T-helper 9 cell (primary cell): ENCODE data around the gene CUL1.

ENCODE experiments used
- DNase-seq: peaks from one replicate; pipeline ENCODE4 v3.0.0-alpha.2; 2020

Gene CUL1

DNA sequence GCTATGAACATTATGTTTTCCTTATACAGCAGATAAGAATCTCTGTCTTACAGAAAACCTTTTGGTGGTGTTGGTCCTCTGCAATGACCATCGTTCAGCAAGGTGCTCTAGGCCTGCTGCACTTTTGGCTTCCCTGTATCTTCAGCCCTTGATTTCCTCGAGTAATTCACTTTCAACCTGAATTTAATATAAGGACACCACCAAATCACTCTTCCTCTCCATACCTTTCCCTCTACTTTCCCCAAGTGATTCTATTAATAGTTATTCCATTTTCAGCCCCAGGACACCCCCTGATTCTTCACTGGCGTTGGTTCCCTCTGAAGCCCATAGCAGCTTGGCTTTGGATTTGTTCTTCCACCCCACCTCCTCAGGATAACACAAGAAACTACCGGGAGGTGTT, 113.2 kb downstream of the CUL1 start:
- no peak for DNase-seq

DNA sequence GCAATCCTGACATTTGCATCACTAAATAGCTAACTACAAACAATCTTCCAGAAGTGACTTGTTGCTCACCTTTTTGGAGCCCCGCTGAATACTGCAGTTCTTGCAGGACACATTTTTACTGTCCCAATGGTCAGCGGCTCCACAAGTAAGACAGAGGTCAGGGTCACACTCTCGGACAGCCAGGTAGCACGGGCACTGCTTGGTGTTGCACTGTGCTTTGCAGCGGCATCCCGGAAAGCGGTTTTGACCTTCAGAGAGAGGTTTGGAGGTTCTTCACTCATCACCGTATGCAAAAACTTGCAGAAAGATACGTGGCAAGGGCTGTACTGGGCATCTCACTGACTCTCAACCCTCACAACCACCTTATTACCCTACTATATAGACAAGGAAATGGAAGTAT, 115.2 kb downstream of the CUL1 start:
- DNase-seq, result no peak

DNA sequence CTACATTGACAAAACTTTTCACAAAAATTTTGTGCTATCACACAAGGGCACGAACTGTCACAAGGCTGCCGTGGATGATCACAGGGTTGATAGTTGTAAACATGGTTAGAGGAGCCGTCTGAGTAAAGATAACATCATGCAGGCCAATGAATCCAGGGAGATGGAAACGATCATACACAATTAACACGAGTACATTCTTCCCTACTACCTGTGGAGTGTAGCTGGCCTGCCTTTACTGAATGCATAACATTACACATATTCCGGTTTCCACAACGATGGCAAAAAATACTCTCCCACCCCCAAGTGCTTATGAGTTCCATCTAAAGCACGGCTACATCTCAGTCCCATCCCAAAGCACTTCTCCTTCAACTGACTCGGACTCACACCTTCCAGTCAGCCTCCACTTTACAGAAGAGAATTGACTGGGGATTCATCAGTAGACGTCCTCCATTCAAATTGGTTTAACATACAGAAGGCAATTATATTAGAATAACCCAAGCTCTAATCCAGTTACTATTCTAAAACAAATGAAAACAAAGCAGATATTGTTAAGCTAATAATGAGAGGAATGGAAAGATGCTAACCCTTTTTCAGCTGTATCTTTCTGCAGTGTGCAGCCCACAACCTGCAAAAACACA, 116.3 kb downstream of the CUL1 start:
- DNase-seq, result no peak

DNA sequence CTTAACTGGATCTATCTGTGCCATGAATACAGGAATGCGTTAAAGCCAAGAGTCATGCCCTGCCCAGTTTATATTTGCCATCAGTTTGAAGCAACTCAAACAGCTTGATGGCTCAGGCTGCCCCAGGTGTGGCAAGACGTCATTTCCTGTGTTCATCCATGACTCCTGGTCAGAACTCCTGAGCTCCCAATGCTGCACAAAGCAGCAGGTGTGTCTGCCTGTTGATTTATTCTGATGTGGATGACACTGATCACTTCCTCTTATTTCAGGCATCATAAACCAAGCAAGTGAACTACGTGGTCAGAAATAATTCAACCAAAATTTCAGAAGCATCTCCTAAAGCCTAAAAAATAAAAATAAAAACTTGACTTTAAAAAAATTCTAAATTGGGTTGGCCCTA, 116.9 kb downstream of the CUL1 start:
- DNase-seq, result no peak

DNA sequence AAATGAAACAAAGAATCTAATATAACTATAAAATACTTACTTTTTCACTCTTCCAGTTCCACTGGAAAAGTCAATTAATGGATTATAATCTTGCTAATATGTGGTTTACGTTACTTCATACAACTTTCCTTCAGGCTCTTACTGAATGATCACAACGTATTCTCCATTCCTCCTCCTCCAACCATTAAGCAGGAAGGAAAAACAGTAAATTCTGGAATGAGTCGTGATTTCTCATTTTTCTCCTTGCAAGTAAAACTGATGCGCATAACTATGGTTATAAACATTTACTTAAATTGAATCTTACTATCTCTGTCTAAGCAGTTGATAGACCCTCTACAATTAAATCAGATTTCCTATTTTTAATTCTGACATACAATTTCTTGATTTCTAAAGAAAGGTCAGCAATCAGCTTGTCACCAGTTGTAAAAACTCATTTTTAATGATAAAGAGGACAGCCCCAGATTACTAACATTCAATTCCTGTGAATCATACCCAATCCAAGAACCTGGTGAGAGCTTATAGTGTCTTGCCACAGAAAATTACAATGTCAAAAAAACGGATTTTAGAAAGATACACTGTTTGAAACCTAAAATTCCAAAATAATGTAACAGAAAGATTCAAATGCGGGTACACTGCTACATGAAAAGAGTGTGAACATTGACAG, 121.1 kb downstream of the CUL1 start:
- no peak for DNase-seq

DNA sequence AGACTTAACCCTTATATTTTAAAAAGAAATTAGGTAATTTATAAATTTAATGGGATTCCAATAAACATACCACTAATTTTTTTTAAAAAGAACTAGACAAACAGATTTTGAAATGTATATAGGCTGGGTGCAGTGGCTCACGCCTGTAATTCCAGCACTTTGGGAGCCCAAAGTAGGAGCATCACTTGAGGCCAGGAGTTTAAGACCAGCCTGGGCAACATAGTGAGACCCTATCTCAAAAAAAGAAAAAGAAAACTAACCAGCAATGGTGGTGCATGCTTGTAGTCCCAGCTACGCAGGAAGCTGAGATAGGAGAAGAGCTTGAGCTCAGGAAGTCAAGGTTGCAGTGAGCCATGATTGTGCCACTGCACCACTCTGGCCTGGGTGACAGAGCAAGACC, 122.7 kb downstream of the CUL1 start:
- no peak for DNase-seq

DNA sequence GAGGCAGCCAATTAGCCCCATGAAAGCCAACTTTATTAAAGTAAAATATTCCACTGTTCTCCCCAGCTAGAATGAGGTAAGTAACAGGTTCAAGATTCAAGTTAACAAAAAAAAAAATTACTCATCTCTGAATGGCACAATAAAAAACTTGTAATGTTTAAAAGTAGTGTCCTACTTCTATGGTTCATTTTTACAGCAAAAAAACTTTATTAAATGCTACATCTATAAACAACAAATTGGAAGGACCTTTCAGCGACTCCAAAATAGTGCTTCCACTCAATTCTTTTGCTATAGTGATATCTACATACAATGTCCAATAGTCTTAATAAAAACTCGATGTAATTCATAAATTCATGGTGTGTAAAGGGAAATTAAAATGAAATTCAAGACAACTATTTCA, 126.2 kb downstream of the CUL1 start:
- no peak for DNase-seq

DNA sequence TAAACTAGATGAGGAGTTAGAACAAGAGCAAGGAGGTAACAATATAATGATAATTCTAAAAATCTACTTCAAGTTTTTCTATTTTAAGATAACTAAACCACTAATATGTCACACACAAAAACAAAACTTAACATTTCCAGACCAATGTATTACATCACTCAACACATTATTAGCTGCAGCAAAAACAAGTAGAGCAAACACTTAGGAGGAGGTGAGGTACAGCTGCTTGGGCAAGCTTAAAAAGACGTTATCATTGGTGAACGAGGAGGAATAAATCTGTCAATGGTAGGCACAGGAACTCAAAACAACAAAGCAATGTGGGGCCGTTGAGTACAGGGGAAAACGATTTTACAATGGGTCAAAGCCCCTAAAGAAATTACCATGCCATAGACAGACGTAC, 126.6 kb downstream of the CUL1 start:
- no peak for DNase-seq

DNA sequence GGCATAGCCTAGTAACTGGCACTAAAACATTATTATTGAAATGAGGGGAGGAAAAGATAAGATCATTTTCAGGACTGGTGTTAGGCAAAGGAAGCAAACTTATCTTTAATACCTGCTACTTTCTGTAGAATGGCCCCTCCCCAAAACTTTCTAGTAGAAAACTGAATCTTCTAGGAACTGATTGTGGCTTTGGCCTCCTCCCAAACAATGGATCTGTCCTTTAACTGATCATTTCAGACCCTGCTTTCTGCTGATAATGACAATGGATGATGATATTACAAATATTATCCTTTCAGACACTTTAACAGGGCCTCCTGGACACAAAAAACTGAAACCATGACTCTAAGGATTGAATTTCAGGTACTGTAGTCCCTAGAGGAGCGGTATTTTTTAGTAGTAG, 130.3 kb downstream of the CUL1 start:
- DNase-seq, result no peak

DNA sequence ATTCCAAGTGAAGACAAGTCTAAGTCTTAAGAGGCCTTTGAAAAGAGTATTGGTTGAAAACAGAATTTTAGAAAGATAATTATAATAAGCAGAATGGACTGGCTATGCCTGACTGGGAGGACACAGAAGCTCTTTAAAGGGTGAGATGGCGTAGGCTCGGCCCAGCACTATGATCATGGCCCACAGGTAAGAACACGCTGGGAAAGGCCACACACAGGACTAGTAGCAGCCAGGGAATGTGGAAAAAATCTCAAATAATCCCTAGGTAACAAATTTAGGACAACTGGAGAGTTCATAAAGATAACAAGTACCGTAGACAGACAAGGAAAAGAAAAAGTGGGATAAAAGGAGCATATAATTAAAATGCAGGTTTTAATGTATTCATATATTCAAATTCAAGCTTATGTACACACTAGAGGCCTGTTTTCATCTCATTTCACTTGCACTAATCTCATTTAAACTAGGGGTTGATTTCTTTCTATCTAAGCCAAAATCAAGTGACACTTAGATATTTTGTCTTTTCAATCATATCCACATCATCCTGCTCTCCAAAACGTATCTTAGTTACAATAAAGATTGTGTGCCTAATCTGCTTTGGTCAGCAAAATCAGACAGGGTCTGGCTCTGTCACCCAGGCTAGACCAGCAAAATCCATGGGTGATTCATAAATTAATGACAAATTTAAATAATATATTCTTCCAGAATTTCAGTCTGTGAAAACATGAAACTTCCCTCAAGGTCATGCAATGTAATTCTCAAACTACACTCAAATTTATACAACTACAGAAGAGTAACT, 132.4 kb downstream of the CUL1 start:
- DNase-seq, result no peak

DNA sequence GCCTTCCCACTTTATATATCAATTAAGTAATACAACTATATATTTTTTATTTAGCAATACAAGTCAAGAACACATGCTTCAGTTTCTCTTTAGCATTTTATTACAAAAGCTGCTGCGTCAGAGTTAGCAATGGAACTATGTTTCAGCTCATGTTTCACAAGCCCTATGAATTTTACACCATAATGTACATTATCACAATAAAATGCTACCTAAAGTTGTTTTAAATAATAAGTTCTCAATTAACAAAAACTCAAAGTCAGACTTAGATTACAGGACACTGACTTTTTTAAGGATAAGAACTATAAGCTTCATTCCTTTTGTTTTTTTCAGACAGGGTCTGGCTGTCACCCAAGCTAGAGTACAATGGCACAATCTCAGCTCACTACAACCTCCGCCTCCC, 133.1 kb downstream of the CUL1 start:
- DNase-seq, result no peak

DNA sequence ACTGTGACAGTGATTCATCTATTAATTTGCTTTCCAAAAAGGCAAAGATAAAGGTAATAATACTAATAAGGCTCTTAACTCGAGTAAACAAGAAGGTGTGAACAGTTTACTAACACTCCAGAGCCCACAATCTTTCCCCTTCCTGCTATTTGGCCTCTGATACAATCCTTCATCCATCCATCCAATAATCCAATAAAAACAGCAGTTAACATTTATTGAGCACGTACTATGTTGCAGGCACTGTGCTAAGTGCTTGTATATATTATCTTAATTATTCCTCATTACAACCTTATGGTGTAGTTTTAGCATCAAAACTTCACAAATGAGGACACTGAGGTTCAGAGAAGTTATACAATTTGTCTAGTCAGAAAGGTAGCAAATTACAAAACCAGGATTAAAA, 135.9 kb downstream of the CUL1 start:
- DNase-seq, result no peak

DNA sequence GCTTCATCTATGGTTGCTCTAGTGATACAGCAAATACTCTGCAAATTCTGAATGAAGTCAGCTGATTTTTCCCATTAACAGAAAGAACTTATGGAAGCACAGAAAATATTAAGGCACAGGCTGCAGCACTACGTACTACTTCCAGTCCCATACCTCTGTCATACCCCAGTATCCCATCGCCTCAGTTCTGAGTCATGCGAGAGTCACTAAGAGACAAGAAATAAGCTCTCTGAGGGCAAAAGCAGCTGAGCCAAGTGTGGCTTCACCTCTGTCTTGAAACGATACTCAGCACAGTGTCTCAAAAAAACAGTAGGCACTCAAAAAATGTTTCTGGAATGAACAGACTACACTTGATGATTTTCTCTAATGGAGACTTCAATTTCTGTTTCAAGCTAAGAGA, 137.2 kb downstream of the CUL1 start:
- no peak for DNase-seq

DNA sequence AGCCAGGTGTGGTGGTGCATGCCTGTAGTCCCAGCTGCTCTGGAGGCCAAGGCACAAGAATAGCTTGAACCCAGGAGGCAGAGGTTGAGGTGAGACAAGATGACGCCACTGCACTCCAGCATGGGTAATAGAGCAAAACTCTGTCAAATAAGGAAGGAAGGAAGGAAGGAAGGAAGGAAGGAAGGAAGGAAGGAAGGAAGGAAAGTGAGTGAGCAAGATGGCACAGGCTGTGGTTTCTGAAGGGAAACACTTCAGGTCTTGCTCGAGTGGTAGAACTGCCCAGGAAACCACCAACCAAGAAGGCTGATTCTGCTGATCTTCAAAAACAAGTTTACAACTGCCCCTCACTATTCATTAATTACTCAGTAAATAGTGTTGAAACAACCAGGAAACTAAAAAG, 140.2 kb downstream of the CUL1 start:
- DNase-seq, result no peak

DNA sequence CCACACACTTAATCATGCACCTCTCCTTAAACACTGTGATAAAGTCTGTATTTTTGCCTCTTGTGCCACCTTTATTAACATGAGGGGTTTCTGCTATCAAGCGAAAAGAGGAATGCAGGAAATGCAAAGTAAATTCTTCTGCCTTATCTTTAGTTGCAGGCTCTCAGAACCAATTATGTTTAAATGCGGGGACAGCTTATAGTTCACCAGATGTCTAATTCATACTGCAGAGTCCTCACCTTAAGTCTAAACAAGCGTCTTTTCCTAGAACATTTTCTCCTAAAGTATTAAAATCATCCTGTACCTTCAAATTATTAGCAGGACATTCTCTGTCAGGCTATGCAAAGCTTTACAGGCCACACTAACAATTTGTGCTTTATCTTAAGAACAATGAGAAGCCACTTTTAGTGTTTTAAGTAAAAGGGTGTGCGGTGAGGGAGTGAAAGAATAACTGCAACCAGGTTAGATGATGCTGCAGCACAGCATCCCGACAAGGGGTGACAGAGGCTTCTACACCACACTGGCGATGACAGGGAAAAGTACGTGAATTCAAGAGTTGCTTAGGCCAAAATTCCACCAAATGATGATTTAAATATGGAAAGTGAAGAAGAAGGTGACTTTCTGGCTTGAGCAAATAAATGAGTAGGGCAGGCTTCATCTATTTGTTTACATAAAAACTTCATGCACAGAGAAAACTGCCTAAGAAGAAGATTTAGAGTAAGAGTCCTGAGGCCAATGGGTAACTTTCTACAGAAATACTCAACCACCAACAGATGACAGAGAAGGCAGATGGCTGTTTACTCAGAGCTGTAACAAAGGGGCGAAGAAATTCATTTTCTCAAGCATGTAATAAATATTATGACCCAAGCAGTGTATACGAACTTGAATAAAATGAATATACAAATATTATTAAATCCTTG, 149.4 kb downstream of the CUL1 start:
- no peak for DNase-seq

DNA sequence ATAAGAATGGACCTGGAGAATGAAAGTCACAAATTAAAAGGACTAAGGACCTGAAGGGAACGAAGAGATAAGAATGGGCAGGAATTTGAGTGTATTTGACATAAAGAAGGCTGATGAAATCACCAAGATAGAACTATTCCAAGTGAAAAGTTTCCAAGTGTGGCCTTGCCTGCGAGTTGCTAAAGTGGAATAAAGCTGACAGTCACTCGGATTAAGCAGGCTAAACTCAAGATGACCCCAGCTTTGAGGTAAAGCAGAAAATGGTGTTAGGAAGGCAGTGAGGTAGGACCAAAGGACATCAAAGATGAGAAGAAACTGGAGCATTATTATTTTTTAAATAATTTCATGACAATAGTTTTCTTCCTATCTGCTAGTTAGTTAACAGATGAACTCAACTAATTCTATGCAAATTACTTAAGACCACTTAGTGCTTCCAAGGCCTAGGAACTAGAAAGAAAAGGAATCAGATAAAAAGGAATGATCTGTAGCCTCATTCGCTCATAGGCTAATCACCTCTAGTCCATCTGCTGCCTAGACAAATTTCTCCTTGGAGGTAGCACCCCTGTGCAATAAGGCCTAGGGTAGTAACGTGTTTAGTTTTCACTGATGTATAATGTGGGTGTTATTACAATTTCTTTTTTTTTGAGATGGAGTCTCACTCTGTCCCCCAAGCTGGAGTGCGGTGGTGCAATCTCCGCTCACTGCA, 150.8 kb downstream of the CUL1 start:
- DNase-seq, result no peak

DNA sequence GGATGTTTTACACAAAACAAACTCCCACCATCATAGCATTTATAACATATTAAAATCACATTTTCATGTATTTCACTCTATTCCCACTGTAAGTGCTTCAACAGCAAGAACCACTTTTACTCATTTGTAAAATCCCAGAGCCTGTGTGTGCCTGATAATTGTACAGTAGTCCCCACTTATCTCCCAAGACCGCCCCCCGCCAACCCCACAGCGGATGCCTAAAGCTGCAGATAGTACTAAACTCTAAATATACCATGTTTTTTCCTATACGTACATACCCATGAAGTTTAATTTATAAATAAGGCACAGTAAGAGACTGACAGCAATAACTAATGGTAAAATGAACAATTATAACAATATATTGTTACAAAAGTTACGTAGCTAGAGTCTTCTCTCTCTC, 151.9 kb downstream of the CUL1 start:
- no peak for DNase-seq
